Neuron (in vitro differentiated cells): Measurements from ENCODE around the gene SP2.

Experiments used
- H2AFZ ChIP-seq: one replicate; pipeline ENCODE4 v1.6.1; 2013; ENCODE audit warnings: low read depth, mild to moderate bottlenecking, inconsistent platforms, low read length, moderate library complexity
- H3K27me3 ChIP-seq: one replicate; pipeline ENCODE4 v1.6.1; 2013; ENCODE audit warnings: low read length; ENCODE audit not compliant: insufficient read depth
- H3K36me3 ChIP-seq: one replicate; pipeline ENCODE4 v1.6.1; 2013; ENCODE audit warnings: low read length; ENCODE audit not compliant: insufficient read depth
- H3K4me1 ChIP-seq: one replicate; pipeline ENCODE4 v1.6.1; 2013; ENCODE audit warnings: low read length; ENCODE audit not compliant: insufficient read depth
- H3K4me3 ChIP-seq: 2 replicates; pipeline ENCODE4 v1.5.1; 2013; ENCODE audit warnings: mild to moderate bottlenecking, low read length, moderate library complexity
- H3K9me3 ChIP-seq: one replicate; pipeline ENCODE4 v1.6.1; 2013; ENCODE audit warnings: low read length

The SP2 gene

DNA sequence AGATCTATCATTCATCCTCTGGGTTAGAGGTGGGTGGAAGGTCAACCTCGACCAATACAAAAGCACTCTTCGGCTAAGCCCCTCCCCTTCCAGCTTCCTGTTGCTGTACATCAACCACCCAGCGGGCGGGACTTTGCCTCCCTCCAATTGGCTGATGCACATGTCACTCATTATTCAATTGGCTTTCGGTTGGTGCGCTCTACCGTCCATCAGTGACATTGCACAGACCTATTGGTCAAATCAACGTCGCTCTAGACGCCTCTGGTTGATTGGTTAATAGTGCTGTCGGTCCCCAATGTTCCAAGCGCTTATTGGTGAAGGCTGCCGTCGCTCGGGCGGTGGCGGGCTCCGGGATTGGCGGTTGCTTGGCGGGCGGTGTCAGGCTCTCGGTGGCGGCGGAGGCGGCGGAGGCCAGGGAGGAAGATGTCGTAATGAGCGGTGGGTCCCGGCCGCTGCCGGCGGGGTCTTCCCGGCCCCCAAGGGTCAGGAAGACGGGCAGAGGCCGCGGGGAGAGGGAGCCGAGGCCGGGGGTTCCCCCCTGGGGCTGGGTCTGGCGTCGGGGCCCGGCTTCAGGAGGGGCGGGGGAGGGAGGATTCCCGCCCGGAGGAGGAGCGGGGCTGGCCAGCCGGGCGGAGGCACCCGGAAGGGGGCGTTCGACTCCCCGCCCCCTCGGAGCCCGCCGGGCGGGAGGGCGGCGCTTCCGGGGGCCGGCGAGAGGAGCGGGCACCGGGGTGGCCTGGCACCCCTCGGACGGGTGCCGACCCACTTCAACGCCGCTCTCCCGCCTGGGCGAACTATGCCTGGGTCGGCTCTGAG is at the start of gene SP2:
Gene SP2, plus strand, starts transcription at position 381 of the 816 bp plus-strand sequence. Its CDS starts 51 bp downstream, at position 432.
- no peaks in the 10 kb centered on the region for H3K27me3 ChIP-seq
- no peaks in the 10 kb centered on the region for H3K9me3 ChIP-seq
- peak within 1 kb of the TSS; percentile 84 for H2AFZ ChIP-seq
- H3K4me1 ChIP-seq, result peaks cover 21% of the 10 kb centered on the region
- H3K36me3 ChIP-seq, result peaks cover 9% of the 10 kb centered on the region
- H3K4me3 ChIP-seq, result peak within 1 kb of the TSS; percentile 100

DNA sequence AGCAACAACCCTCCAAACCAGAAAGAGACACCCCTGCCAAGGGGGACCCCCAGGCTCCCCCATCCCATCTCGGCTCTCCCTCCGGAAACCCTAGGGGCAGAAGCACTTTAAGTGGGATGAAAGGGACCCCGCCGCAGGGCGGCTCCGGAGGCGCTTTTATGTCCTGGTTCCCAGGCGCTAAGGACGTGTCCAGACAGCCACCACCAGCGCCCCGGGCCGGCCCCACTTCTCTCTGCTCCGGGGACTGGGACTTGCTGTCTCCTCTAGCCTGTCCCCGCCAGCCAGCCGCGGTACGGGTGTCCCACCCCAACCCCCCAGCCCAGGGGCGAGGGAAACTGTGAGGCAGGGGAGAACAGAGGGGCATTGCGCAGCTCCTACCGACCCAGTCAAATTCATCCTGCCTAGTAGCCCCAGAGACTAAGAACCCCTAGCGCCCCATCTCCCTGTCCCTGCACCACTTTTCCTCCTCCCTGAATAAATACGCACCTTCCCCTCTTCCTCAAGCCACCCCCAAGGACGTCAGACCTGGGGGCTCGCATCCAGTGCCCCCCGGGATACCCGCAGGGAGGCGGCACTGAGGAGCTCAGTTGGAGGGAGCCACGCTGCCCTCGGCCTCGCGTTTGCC is 49.2 kb upstream of the SP2 start:
- Histone ChIP-seq H3K4me3 (peak overlapping the region; percentile 30), H3K36me3 (no peaks in the 10 kb centered on the region), H2AFZ (no peak overlapping the region), H3K4me1 (peaks cover 22% of the 10 kb centered on the region), H3K9me3 (peaks cover 12% of the 10 kb centered on the region), H3K27me3 (peaks cover 75% of the 10 kb centered on the region)

DNA sequence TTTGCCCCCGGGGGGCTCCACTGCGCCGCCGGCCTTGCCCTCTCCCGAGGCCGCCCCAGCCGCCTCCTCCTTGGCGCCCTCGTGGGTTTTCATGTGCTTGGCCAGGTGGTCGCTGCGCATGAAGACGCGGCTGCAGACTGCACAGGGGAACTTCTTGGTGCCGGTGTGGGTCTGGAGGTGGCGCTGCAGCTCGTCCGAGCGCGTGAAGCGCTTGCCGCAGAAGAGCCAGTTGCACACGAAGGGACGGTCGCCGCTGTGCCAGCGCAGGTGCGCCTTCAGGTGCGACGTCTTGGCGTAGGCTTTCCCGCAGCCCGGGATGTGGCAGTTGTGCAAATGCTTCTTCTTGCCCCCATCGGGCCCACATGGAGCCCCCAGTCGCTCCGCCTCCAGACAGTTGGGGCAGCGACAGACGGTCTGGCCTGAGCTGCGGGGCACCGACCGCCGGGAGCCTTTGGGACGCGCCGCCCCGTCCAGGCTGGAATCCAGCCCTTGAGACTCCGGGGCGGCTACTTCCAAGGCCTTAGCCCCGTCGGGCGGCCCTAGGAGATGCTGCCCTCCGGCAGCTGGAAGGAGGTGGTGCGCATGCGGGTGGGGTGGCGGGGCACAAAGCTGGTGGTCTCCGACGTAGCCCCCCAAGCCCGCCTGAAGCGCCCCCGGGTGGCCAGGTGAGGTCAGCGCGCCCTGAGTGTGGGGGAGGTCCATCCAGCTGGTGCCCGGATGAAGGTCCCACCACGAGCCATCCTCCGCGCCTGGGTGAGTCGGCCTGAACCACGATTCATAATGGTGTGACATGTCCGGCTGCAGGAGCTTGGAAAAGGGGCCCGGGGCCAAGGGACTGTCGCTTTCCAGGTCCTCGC is 48.5 kb upstream of the SP2 start:
- Histone ChIP-seq H3K4me1 (peaks cover 22% of the 10 kb centered on the region), H3K4me3 (peak overlapping the region; percentile 30), H3K27me3 (peaks cover 82% of the 10 kb centered on the region), H3K9me3 (peaks cover 12% of the 10 kb centered on the region), H2AFZ (no peak overlapping the region), H3K36me3 (no peaks in the 10 kb centered on the region)

DNA sequence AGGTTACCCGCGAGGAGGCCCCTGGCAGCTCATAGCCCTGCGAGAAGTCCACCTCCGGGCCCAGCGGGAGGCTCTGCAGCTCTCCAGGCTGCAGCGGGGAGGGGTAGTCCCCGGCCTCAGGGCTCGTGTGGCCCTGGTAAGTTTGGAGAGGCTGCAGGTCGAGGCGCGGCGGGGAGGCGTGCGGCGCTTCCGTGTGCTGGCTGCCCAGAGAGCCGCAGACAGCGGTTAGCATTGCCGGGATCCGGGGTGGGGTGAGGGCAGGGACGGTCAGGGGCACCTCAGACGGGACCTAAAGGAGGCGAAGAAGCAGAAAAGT is 47.9 kb upstream of the SP2 start:
- peaks cover 20% of the 10 kb centered on the region for H3K4me1 ChIP-seq
- H3K4me3 ChIP-seq, result no peak overlapping the region
- peaks cover 88% of the 10 kb centered on the region for H3K27me3 ChIP-seq
- no peaks in the 10 kb centered on the region for H3K36me3 ChIP-seq
- peaks cover 12% of the 10 kb centered on the region for H3K9me3 ChIP-seq
- H2AFZ ChIP-seq, result no peak overlapping the region

DNA sequence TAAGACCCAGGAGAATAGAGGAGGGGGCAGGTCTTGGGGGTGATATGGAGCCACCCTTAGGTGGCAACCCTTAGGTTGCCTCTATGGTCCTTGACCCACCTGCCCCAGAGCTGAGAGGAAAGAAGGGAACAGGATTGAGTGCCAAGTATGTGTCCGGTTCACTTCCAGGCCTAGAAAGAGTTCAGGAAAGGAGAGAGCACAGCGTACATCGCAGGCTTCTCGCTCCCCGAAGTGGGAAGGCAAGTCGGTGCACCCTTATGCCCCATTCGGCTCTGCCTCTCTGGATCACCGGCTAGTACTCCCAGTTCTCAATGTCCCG is 45.7 kb upstream of the SP2 start:
- Histone ChIP-seq H2AFZ (no peak overlapping the region), H3K4me3 (no peak overlapping the region), H3K9me3 (peaks cover 12% of the 10 kb centered on the region), H3K4me1 (peaks cover 18% of the 10 kb centered on the region), H3K36me3 (no peaks in the 10 kb centered on the region), H3K27me3 (peaks cover 96% of the 10 kb centered on the region)

DNA sequence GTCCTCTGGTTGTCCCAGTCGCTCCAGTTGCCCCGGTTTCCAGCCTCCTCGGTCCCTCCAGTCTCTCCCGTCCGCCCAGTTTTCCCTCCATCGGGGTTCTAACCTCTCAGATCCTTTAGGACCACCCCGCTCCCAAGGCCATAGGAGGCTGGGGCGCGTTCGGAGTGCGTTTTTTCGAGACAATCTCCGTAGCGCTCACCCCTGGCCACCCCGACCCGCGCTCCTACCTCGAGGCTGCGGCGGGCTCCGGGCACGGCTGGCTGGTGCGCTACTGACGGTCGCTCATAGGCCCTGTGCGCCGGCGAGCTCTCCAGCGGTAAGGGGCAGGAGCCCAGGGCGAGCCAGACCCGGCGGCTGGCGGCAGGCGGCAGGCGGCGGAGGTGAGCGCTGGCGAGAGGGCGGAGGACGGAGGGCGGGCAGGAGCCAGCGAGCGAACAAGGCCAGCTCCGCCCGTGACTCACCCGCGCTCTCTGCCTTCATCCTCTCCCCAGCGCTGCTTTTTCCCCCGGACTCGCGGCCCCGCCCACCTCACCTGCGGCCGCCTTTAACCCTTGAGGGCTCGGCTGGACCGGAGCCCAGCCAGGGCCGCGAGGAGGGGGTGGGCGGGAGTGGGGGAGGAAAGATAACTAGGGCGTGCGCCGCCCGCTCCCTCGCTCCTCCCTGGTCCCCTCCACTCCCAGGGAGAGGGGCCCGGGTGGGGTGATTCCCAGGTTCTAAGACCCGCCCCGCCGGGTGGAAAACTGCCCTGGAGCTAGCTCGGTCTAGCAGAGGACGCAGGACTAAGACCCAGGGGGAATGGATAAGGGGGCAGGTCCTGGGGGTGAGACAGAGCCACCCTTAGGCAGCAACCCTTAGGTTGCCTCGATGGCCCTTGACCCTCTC is 45.1 kb upstream of the SP2 start, which contains the start of gene SP6:
Gene SP6, minus strand, starts transcription at position 472 of the 882 bp plus-strand sequence. CDS start 2,734 bp downstream, outside the sequence.
- peaks cover 12% of the 10 kb centered on the region for H3K9me3 ChIP-seq
- H3K27me3 ChIP-seq, result peaks cover 96% of the 10 kb centered on the region
- peak within 1 kb of the TSS; percentile 66 for H2AFZ ChIP-seq
- no peak within 1 kb of the TSS for H3K4me3 ChIP-seq
- peaks cover 15% of the 10 kb centered on the region for H3K4me1 ChIP-seq
- H3K36me3 ChIP-seq, result no peaks in the 10 kb centered on the region

DNA sequence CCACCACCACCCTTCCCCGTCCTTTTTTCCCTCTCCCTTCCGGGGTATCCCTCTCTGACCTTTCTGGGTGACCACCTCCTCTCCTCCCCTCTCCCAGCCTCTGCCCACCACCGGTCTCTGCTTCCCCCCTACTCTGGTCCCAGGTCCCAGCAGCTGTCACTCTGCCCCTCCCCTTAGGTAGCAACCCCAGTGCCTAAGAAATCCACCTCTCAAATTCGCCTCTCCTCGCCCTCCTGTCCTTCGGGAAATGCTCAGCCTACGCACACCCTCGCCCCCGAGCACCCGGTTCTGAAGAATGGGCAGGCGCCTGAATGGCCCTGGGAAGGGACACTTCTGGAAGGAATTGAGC is 44.3 kb upstream of the SP2 start:
- H3K4me1 ChIP-seq, result peaks cover 7% of the 10 kb centered on the region
- H3K27me3 ChIP-seq, result peaks cover 96% of the 10 kb centered on the region
- H2AFZ ChIP-seq, result no peak overlapping the region
- H3K4me3 ChIP-seq, result no peak overlapping the region
- no peaks in the 10 kb centered on the region for H3K36me3 ChIP-seq
- H3K9me3 ChIP-seq, result peaks cover 12% of the 10 kb centered on the region

DNA sequence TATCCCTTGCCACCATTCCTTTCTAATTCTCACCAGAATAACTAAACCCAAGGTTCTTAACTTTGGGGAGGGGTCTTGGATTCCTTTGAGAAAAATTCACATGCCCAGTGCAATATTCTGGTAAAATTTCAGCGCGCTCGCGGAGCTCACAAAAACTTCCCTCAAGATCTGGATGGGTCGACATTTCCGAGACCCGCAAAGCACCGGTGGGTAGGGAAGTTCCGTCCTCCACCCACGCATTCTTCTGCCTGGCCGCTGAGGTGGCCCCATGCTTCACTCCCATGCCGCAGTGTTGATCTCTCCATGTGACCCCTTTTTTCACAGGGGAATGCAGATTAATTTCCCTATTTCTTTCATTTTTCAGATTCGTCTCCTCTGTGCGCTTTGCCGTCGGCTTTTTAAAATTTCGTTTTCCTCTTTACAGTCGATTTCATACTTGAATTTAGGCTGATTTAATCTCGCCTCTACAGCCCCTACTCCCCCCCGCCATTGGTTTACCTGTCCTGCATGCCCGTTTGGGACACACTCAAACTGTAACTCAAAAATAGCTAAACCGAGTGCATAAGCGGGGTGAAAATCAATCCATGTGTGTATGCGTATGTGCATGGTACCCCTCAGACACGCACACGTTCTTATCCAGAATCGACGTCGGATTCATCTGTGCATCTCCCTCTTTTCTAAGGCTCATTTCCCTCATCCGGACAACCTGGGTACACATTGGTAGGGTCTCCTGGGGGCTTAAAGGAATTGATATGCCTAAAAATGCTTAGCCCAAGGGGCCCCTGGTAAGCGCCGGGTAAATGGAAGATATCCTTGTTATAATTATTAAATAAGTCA is 43.7 kb upstream of the SP2 start:
- peaks cover 95% of the 10 kb centered on the region for H3K27me3 ChIP-seq
- H2AFZ ChIP-seq, result no peak overlapping the region
- H3K36me3 ChIP-seq, result no peaks in the 10 kb centered on the region
- peaks cover 12% of the 10 kb centered on the region for H3K9me3 ChIP-seq
- no peak overlapping the region for H3K4me3 ChIP-seq
- peaks cover 3% of the 10 kb centered on the region for H3K4me1 ChIP-seq

DNA sequence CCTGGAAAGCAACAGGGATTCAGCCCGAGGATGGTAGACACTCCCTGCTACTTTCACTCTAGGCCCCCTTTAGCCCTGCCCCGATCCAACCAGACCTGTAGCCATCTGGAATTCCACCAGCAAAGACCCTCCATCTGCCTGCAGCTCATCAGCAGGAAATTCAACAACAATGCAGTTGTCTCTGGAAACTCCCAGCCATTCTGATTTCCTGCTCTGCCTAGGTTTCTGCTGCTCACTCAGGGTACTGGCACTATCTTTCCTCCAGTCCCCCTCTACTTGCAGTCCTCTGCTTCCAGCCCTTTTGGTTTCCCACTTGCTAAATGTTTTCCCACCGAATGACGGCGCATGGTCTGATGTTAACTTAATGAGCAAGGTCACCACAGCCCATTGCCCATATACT is 42.4 kb upstream of the SP2 start:
- Histone ChIP-seq H3K4me1 (peaks cover 3% of the 10 kb centered on the region), H3K27me3 (peaks cover 90% of the 10 kb centered on the region), H3K9me3 (peaks cover 8% of the 10 kb centered on the region), H3K36me3 (no peaks in the 10 kb centered on the region), H2AFZ (no peak overlapping the region), H3K4me3 (no peak overlapping the region)

DNA sequence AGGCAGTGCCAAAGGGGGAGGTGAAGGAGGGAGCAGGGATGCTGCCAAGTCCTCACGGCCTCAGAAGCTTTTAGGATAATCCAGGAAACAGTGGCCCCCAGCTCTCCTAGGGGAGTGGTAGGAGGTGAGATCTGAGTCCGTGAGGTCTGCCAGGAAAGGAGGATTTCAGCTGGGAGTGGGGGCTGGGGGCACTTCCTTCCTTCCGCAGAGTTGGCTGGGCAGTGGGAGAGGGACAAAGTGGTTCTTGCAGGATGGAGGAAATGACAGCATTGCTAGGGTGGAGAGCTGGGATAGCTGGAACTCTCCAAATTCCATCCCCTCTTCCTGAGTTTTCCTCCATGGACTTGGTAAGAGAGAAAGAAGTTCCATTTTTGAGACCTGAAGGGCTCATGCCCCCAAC is 40.3 kb upstream of the SP2 start:
- H3K4me3 ChIP-seq, result no peak overlapping the region
- no peaks in the 10 kb centered on the region for H3K9me3 ChIP-seq
- H2AFZ ChIP-seq, result no peak overlapping the region
- peaks cover 3% of the 10 kb centered on the region for H3K4me1 ChIP-seq
- H3K36me3 ChIP-seq, result no peaks in the 10 kb centered on the region
- peaks cover 81% of the 10 kb centered on the region for H3K27me3 ChIP-seq

DNA sequence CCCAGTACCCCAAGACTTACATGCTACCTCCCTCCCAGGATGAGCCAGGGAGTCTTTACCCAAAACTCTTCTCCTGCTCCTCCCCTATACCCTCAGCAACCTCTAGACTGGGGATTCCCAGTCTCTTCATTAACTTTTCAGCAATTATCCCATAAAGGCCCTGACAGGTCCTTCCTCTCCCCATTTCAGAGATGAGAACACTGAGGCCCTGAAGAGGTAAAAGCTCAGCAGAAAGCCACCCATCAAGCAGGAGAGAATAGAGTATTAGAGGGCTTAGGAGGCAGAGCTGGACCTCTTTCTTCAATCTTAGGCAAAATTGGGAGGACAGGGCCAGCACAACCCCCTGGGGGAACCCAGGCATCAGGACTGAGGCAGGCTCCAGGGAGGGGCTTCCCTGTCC is 39.2 kb upstream of the SP2 start:
- Histone ChIP-seq H3K4me1 (no peaks in the 10 kb centered on the region), H2AFZ (no peak overlapping the region), H3K4me3 (no peak overlapping the region), H3K9me3 (no peaks in the 10 kb centered on the region), H3K36me3 (no peaks in the 10 kb centered on the region), H3K27me3 (peaks cover 75% of the 10 kb centered on the region)
